Mesenchymal stem cell (in vitro differentiated cells and primary cell): ENCODE results near the gene KRTAP19-6.

ENCODE experiments used
- DNase-seq: peaks from one replicate; pipeline ENCODE4 v3.0.0-alpha.2; 2013
- H2AFZ ChIP-seq: one replicate; pipeline ENCODE4 v1.6.1; 2013; ENCODE audit warnings: low read depth, mild to moderate bottlenecking, control low read depth, inconsistent platforms, low read length, moderate library complexity
- H2AK5ac ChIP-seq: 2 replicates; pipeline ENCODE4 v1.6.1; 2013; ENCODE audit warnings: low read length, moderate library complexity, mild to moderate bottlenecking, inconsistent platforms; ENCODE audit not compliant: severe bottlenecking
- H2BK120ac ChIP-seq: one replicate; pipeline ENCODE4 v1.6.1; 2013; ENCODE audit warnings: low read depth, mild to moderate bottlenecking, inconsistent platforms, low read length, moderate library complexity
- H2BK12ac ChIP-seq, 2 experiments: one replicate each; pipeline ENCODE4 v1.6.1; 2013; ENCODE audit warnings: inconsistent platforms in 2 of 2, low read length in 2 of 2, mild to moderate bottlenecking in 2 of 2, moderate library complexity in 2 of 2, control low read depth in 1 of 2
- H2BK15ac ChIP-seq: one replicate; pipeline ENCODE4 v1.6.1; 2013; ENCODE audit warnings: mild to moderate bottlenecking, low read depth, inconsistent platforms; ENCODE audit not compliant: poor library complexity, severe bottlenecking
- H2BK5ac ChIP-seq: 2 replicates; pipeline ENCODE4 v1.6.1; 2013; ENCODE audit warnings: low read depth, mild to moderate bottlenecking, low read length, control low read depth, inconsistent platforms; ENCODE audit not compliant: poor library complexity, severe bottlenecking
- H3K14ac ChIP-seq, 2 experiments: one replicate each; pipeline ENCODE4 v1.6.1; 2013; ENCODE audit warnings: inconsistent platforms in 2 of 2, low read length in 2 of 2, control low read depth in 1 of 2, mild to moderate bottlenecking in 1 of 2, moderate library complexity in 1 of 2
- H3K18ac ChIP-seq, 2 experiments: one replicate each; pipeline ENCODE4 v1.6.1; 2013; ENCODE audit warnings: inconsistent platforms in 2 of 2, low read length in 2 of 2, control low read depth in 1 of 2, low read depth in 1 of 2, mild to moderate bottlenecking in 1 of 2
- H3K23ac ChIP-seq, 2 experiments: one replicate each; pipeline ENCODE4 v1.6.1; 2013; ENCODE audit warnings: inconsistent platforms in 2 of 2, low read length in 2 of 2, mild to moderate bottlenecking in 2 of 2, moderate library complexity in 2 of 2, control low read depth in 1 of 2
- H3K27ac ChIP-seq: 2 replicates; pipeline ENCODE4 v1.5.1; 2013; ENCODE audit warnings: mild to moderate bottlenecking, moderate library complexity, low read length, control low read depth, inconsistent platforms; ENCODE audit not compliant: poor library complexity, severe bottlenecking
- H3K27me3 ChIP-seq, 2 experiments: 2 replicates each; pipeline versions ENCODE4 v1.6.1 to v1.7.0; 2013; ENCODE audit warnings: low read length in 2 of 2, mild to moderate bottlenecking in 2 of 2, moderate library complexity in 2 of 2, control low read depth in 1 of 2, inconsistent platforms in 1 of 2; ENCODE audit not compliant: control insufficient read depth in 1 of 2, insufficient read depth in 1 of 2
- H3K36me3 ChIP-seq, 2 experiments: 2 replicates each; pipeline versions ENCODE4 v1.6.1 to v1.7.0; 2013; ENCODE audit warnings: low read length in 2 of 2, control low read depth in 1 of 2, inconsistent platforms in 1 of 2, low read depth in 1 of 2, mild to moderate bottlenecking in 1 of 2; ENCODE audit not compliant: insufficient read depth in 2 of 2, control insufficient read depth in 1 of 2
- H3K4ac ChIP-seq, 2 experiments: one replicate each; pipeline ENCODE4 v1.6.1; 2013; ENCODE audit warnings: inconsistent platforms in 2 of 2, low read length in 2 of 2, mild to moderate bottlenecking in 2 of 2, moderate library complexity in 2 of 2, control low read depth in 1 of 2, low read depth in 1 of 2
- H3K4me1 ChIP-seq: 2 replicates; pipeline ENCODE4 v1.6.1; 2013; ENCODE audit warnings: low read depth, low read length, control low read depth; ENCODE audit not compliant: control insufficient read depth, insufficient read depth
- H3K4me2 ChIP-seq: 2 replicates; pipeline ENCODE4 v1.6.1; 2013; ENCODE audit warnings: low read length, mild to moderate bottlenecking, inconsistent platforms; ENCODE audit not compliant: poor library complexity, severe bottlenecking
- H3K4me3 ChIP-seq, 2 experiments: 2 replicates each; pipeline versions ENCODE4 v1.5.1 to v1.7.0; 2013; ENCODE audit warnings: low read length in 2 of 2, mild to moderate bottlenecking in 2 of 2, control low read depth in 1 of 2, low read depth in 1 of 2; ENCODE audit not compliant: insufficient read depth in 1 of 2
- H3K79me1 ChIP-seq: replicated peaks from 2 replicates; pipeline ENCODE4 v1.6.1; 2013; ENCODE audit warnings: mild to moderate bottlenecking, control low read depth, low read length, inconsistent platforms; ENCODE audit not compliant: poor library complexity, severe bottlenecking
- H3K9ac ChIP-seq: 2 replicates; pipeline ENCODE4 v1.7.0; 2013; ENCODE audit warnings: mild to moderate bottlenecking, low read length, moderate library complexity
- H3K9me3 ChIP-seq: 2 replicates; pipeline ENCODE4 v1.7.0; 2013; ENCODE audit warnings: mild to moderate bottlenecking, low read length; ENCODE audit not compliant: control insufficient read depth
- H4K8ac ChIP-seq: one replicate; pipeline ENCODE4 v1.6.1; 2013; ENCODE audit warnings: inconsistent platforms, mild to moderate bottlenecking, low read length, moderate library complexity
- H4K91ac ChIP-seq: one replicate; pipeline ENCODE4 v1.6.1; 2013; ENCODE audit warnings: mild to moderate bottlenecking, low read length, inconsistent platforms
- WGBS: methylation state at CpG from one replicate; pipeline ENCODE4 v1.1.7; 2013; ENCODE audit warnings: mixed read lengths; 5-methylcytosine and 5-hydroxymethylcytosine counted together

KRTAP19-6 gene

GRCh38 chr21:30579346-30579745 lies 37.7 kb upstream of the KRTAP19-6 start:
- H3K18ac ChIP-seq, result no peak overlapping the region
- H3K27ac ChIP-seq, result no peak overlapping the region
- no peak overlapping the region for H3K14ac ChIP-seq
- no peak overlapping the region for H2BK120ac ChIP-seq
- no peaks in the 10 kb centered on the region for H3K27me3 ChIP-seq
- H2AFZ ChIP-seq, result no peak overlapping the region
- no peak overlapping the region for H3K4me2 ChIP-seq
- WGBS, result 63% methylated on average over 1 of the region's 1 CpG
- H3K9me3 ChIP-seq, result peaks cover 5% of the 10 kb centered on the region
- H2AK5ac ChIP-seq, result no peak overlapping the region
- H2BK5ac ChIP-seq, result no peak overlapping the region
- no peak for DNase-seq
- no peak overlapping the region for H3K4ac ChIP-seq
- H3K79me1 ChIP-seq, result no peaks in the 10 kb centered on the region
- H4K91ac ChIP-seq, result no peak overlapping the region
- no peak overlapping the region for H2BK12ac ChIP-seq
- H3K23ac ChIP-seq, result no peak overlapping the region
- no peak overlapping the region for H2BK15ac ChIP-seq
- no peak overlapping the region for H3K4me3 ChIP-seq
- H3K36me3 ChIP-seq, result no peaks in the 10 kb centered on the region
- no peak overlapping the region for H4K8ac ChIP-seq
- no peak overlapping the region for H3K9ac ChIP-seq
- no peaks in the 10 kb centered on the region for H3K4me1 ChIP-seq

DNA sequence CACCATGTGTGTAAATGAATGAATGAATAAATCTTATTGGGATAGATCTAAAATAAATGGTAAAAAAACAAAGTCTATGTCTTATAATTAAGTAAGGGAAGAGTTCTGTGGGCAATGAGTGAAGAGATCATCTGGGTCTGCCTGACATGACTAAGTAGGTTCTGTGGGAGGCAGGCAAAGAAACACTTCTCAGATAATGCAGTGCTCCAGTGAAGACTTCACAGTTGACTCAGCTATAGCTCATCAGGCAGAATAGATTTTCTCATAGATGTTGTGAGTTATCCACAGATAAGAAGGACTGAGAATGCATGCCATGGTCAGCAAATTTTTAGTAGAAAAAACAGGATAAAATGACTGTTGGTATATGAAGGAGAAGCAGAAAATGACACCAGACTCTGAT lies 36.1 kb upstream of the KRTAP19-6 start:
- Histone ChIP-seq H2BK120ac (no peak overlapping the region), H3K4me1 (no peaks in the 10 kb centered on the region), H2BK15ac (no peak overlapping the region), H3K9me3 (peaks cover 5% of the 10 kb centered on the region), H3K9ac (no peak overlapping the region), H3K4me2 (no peak overlapping the region), H2BK12ac (no peak overlapping the region), H3K27ac (no peak overlapping the region), H3K27me3 (no peaks in the 10 kb centered on the region), H3K79me1 (no peaks in the 10 kb centered on the region), H3K36me3 (no peaks in the 10 kb centered on the region), H2AFZ (no peak overlapping the region), H3K18ac (no peak overlapping the region), H3K4me3 (no peak overlapping the region), H3K14ac (no peak overlapping the region), H3K4ac (no peak overlapping the region), H2BK5ac (no peak overlapping the region), H4K8ac (no peak overlapping the region), H2AK5ac (no peak overlapping the region), H4K91ac (no peak overlapping the region), H3K23ac (no peak overlapping the region)
- DNase-seq, result no peak

- Histone ChIP-seq H2BK5ac (no peak overlapping the region), H3K36me3 (no peaks in the 10 kb centered on the region), H4K8ac (no peak overlapping the region)
Observed at GRCh38 chr21:30567617-30568016, 26.0 kb upstream of the KRTAP19-6 start.

DNA sequence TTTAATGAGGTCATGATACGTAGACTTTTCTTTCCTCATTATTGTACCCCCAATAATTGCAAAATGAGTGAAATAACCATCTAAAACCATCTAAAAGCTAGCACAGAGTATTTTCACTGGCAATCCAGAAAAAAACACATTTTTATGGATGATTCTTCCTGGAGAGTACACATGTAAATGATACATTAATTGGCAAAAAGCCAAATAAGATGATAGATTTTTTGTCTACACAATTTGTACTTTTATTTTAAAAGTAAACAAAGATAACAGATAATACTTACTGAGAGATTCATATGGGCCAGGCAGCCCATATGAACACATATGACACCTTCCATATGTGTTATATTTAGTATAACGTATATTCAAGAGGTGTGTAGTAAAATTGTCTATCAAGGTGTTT lies 22.0 kb upstream of the KRTAP19-6 start:
- H3K9ac ChIP-seq, result no peak overlapping the region
- no peak overlapping the region for H2BK15ac ChIP-seq
- no peak overlapping the region for H3K4me2 ChIP-seq
- WGBS, result 80% methylated on average over 1 of the region's 2 CpGs
- no peaks in the 10 kb centered on the region for H3K9me3 ChIP-seq
- no peak overlapping the region for H2BK120ac ChIP-seq
- no peak for DNase-seq
- H2BK5ac ChIP-seq, result no peak overlapping the region
- H3K36me3 ChIP-seq, result no peaks in the 10 kb centered on the region
- no peak overlapping the region for H3K27ac ChIP-seq
- H3K4me1 ChIP-seq, result no peaks in the 10 kb centered on the region
- H2AFZ ChIP-seq, result no peak overlapping the region
- H3K79me1 ChIP-seq, result no peaks in the 10 kb centered on the region
- H2BK12ac ChIP-seq, result no peak overlapping the region
- H3K18ac ChIP-seq, result no peak overlapping the region
- no peak overlapping the region for H3K4ac ChIP-seq
- no peak overlapping the region for H3K14ac ChIP-seq
- H4K8ac ChIP-seq, result no peak overlapping the region
- H3K27me3 ChIP-seq, result no peaks in the 10 kb centered on the region
- H4K91ac ChIP-seq, result no peak overlapping the region
- no peak overlapping the region for H3K4me3 ChIP-seq
- H2AK5ac ChIP-seq, result no peak overlapping the region
- H3K23ac ChIP-seq, result no peak overlapping the region

More at GRCh38 chr21:30567617-30568016, 26.0 kb upstream of the KRTAP19-6 start:
- Histone ChIP-seq H3K79me1 (no peaks in the 10 kb centered on the region), H3K4ac (no peak overlapping the region), H3K27ac (no peak overlapping the region), H3K9ac (no peak overlapping the region), H3K23ac (no peak overlapping the region), H3K14ac (no peak overlapping the region), H4K91ac (no peak overlapping the region), H2AFZ (no peak overlapping the region), H3K18ac (no peak overlapping the region), H2BK120ac (no peak overlapping the region), H3K27me3 (no peaks in the 10 kb centered on the region), H2BK15ac (no peak overlapping the region), H3K4me3 (no peak overlapping the region), H2BK12ac (no peak overlapping the region), H2AK5ac (no peak overlapping the region), H3K4me1 (no peaks in the 10 kb centered on the region), H3K9me3 (no peaks in the 10 kb centered on the region), H3K4me2 (no peak overlapping the region)
- no peak for DNase-seq
